Stimulated activated CD4-positive, alpha-beta T cell treated with anti-CD3 and anti-CD28 coated beads, TNF-alpha, amount 100 ng/mL, for 24 hours (primary cell): ENCODE measurements around the gene MKNK1.

Source experiments
- DNase-seq, 3 experiments: peaks; one replicate each; pipeline ENCODE4 v3.0.0-alpha.2; 2020; ENCODE audit warnings: low read depth in 3 of 3

Gene MKNK1

GRCh38 chr1:46596036-46596435 is 8.0 kb downstream of the MKNK1 start:
- DNase-seq = no peak

GRCh38 chr1:46595127-46595526 is 8.9 kb downstream of the MKNK1 start:
- DNase-seq = no peak

DNA sequence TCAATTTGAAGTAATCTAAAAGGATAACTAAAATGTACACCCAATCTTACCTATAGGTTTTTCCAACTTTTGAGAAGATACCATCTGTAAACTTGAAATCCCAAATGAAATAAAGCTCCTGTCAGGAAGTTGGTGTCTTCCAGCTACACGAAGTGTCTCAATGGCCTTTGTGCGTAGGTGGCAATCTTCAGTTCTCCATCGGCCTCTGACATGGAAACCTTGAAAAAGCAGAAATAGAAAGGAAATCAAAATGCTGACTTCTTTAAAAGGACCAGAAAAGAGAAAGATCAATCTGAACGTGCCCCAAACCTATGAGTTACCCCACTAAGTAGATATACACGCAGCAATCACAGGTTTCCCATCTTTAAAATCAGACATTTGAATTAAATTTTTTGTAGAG is 10.0 kb downstream of the MKNK1 start:
- no peak for DNase-seq

DNA sequence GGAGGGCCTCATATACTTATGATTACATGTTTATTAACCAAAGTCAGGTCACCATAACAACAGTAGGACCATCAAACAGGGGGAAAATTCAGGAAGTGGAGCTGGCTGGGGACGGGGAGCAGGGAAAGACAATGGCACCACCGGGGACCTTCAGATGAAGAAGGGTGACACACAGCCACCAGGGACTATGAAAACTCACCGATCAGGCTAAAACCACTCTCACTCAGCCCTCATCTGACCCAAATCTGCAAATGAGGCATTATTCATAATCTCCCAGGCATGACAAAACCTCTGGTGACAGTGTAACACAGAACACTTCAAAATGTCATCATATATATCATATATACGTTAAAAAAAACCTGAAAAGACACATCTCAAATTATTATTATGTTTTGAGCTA is 11.2 kb downstream of the MKNK1 start:
- DNase-seq = no peak

DNA sequence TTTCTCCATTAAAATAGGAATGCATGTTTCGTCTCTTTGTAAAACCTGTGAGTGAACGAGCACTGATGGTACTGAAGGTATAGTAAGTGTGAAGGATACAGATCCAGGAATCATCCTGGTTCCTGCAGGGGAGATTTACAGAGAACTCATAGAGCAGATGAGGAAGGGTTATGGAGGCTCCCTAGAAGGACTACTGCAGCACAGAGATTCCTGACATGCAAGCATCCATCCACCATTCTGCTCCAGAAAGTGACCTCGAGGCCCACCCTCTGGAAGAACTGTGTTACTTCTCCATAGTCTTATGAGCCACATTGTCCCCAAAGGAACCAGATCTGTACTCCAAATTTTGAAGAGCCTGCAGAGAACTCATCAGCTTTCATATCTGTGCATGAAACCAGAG is 14.5 kb downstream of the MKNK1 start:
- DNase-seq = no peak

DNA sequence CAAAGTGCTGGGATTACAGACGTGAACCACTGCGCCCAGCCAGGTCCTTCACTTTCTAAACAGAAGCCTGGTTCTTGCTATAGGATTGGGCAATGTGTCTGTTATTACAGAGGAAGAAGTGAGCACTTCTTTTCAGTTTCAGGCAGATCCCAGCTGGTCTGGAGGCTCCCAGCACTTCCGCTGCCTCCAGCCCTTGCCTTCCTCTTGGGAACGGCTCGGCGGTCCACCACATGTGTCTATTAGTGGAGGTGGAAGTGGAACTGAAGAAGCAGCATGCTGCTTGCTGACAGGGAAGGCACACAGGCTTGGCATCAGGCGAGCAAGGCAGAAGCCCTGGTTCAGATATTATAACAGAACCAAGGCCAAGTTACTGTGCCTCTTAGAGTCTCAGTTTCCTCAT is 17.0 kb downstream of the MKNK1 start:
- DNase-seq = no peak

GRCh38 chr1:46585312-46585938 is 18.6 kb downstream of the MKNK1 start:
- DNase-seq = no peak

GRCh38 chr1:46583494-46583893 is 20.6 kb downstream of the MKNK1 start:
- DNase-seq = no peak

GRCh38 chr1:46582972-46583371 is 21.1 kb downstream of the MKNK1 start:
- DNase-seq = no peak

- DNase-seq = no peak
These were observed 22.2 kb downstream of the MKNK1 start for GRCh38 chr1:46581681-46582455.

DNA sequence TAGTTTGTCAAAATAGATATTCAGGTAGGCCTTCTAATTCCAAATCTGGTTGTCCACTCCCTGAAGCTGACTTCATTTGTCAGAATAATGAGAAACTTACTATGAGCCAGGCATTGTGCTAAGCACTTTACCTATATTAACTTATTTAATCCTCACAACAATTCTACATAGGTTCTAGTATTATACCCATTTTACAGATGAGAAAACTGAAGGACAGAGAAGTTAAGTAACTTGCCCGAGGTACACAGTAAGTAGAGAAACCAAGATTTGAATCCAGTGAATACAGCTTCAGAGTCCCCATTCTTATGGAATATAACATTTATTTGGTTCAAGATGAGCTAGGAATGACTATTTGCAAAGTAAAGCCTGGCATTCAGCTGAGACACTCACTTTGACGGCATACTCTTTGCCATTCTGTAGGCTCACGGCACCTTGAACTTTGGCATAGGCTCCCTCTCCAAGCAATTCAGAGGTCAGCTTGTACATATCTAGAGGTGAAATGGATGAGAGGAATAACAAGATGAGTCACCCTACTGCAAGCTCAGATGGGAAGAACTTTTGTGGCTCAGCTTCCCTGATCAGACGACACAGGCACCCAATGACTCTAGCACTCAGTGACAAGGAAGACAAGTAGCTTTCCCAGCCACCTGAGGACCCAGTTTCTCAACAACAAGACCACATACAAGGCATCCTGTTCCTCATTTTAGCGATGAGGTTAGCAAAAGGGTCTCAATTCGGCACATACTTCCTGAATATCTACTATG is 23.7 kb downstream of the MKNK1 start:
- DNase-seq = no peak

DNA sequence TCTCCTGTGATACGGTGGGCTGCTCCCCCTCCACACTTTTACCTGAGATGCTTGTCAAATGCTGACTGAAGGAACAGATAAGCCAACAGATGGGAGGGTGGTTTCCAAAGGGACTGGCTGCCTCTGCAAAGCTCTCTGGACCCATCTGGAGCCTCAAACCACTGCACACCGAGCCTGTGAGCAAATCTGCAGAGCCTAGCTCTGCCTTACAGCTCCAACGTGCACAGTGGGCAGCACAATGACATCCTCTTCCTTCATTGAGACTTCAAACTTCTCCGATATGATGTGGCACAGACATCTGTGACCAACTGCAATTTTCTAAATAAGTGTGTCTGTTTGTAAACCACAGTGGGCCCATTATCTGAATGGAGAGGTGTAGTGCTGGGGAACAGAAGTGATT is 26.4 kb downstream of the MKNK1 start:
- DNase-seq = no peak

- no peak for DNase-seq
These were observed 27.5 kb downstream of the MKNK1 start for GRCh38 chr1:46576596-46576995.

- no peak for DNase-seq
These were observed 28.3 kb downstream of the MKNK1 start for GRCh38 chr1:46575778-46576177.

DNA sequence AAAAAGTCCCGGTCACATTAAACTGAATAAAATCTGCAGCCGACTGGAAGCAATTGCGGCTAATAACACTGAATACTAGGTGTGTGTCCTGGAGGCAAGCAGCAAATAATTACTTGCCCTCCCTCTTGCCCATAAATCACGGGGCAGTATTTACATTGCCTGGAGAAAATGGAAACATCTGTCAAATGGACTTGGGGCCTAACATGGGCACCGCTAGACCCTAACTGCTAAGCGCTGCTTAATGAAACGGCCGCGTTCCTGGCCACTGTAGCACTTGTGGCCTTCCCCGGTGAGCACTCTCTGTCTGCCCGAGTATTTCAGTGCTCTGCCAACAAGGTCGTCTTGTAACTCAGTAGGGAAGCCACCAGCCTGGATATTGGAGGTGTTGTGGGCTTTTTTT is 28.8 kb downstream of the MKNK1 start:
- no peak for DNase-seq

GRCh38 chr1:46571691-46572225 is 32.3 kb downstream of the MKNK1 start:
- no peak for DNase-seq

GRCh38 chr1:46569884-46570725 is 34.0 kb downstream of the MKNK1 start:
- no peak for DNase-seq

- no peak for DNase-seq
These were observed 35.0 kb downstream of the MKNK1 start for GRCh38 chr1:46569116-46569515.

DNA sequence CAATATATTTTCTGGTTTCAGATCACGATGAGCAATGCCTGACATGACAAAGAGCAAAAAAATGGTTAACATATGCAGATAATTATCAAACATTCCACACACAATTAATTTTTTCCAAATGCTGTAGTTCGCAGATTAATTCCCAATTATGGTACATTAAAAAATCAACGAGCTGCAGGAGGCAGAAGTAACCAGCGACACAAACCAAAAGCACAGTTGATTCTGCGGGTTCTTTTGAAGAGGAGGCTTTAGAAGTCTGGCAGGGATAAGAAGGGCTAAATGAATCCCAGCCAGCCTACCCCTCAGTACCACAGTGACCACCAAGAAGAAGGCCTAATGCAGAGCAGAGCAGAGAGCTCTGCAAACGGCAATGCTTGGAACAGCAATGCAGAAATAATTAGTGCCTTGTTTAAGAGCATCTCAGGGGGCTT is 35.6 kb downstream of the MKNK1 start:
- DNase-seq = no peak

GRCh38 chr1:46563341-46563740 is 40.7 kb downstream of the MKNK1 start:
- DNase-seq = no peak

GRCh38 chr1:46562498-46562897 is 41.6 kb downstream of the MKNK1 start:
- DNase-seq = no peak

- DNase-seq = no peak
These were observed 45.1 kb downstream of the MKNK1 start for GRCh38 chr1:46558966-46559365.
